Right renal pelvis (tissue), 4 donors: ENCODE data around the gene SULT1C3. TPM values are rescaled to one million over a fixed set of nuclear protein-coding genes. Genes with fewer than 3 reads are reported as not detected.

Experiments
- DNase-seq, 4 donors: peaks; one replicate each; pipeline ENCODE4 v3.0.0-alpha.2; 2013; ENCODE audit warnings: low read depth in 4 of 4, low spot score in 3 of 4, missing footprints in 1 of 4
- polyA plus RNA-seq, 4 donors: library from polyadenylated mRNA; unstranded; fragments of 120-200 nt; gene quantifications; one replicate each; pipeline ENCODE4 v1.2.1, GENCODE V29; 2013; ENCODE audit not compliant: insufficient read length in 4 of 4

The SULT1C3 gene
- polyA plus RNA-seq, 4 donors = 0.05 TPM; not detected in 3

DNA sequence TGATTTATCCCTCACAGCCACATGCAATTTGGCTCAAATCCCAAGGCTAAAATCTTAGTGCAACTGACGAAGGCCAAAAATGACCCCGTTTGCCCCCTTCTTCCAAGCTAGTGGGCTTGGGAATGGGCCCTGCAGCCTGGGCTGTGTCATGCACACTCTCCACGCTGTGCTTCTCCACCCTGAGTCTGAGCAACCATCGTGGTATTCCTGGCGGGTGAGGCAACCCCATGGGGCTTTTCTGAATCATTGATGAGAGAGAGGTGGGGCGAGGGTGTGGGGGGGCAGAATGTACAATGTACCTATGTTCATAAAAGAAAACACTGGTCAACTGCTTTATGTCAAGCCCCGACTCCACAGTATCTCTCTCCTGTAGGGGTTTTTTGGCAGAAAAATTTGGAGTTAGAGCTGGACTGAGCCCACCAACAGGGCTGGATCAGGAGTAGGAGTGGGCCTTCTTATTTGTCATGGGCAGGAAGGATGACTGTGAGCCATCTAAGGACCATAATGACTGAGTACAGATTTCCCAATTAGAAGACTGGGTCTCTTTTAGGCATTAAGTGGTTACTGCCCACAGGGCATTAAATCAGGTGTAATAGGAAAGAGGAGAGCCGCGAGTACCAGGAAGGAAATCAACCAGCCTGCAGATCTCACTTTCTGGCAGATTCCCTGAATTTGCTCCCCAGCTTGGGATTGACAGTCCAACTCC, 57.8 kb downstream of the SULT1C3 start:
- no peak for DNase-seq

- DNase-seq = no peak
These were observed 61.8 kb downstream of the SULT1C3 start for GRCh38 chr2:108301558-108301957.

GRCh38 chr2:108304975-108305374, 65.2 kb downstream of the SULT1C3 start:
- DNase-seq = no peak

GRCh38 chr2:108305901-108306300, 66.1 kb downstream of the SULT1C3 start:
- no peak for DNase-seq

- DNase-seq = no peak
These were observed 70.1 kb downstream of the SULT1C3 start for GRCh38 chr2:108309903-108310302.

Other genes with a start within 250 kb of the SULT1C3 start
- gene SULT1C2, start 48.9 kb downstream of the SULT1C3 start, polyA plus RNA-seq = 10 to 100 TPM; 44.0 to 62.5 (median 50.0) TPM
- gene SULT1C4, start 138.0 kb downstream of the SULT1C3 start, polyA plus RNA-seq = 10 to 100 TPM; 39.9 to 48.1 (median 45.3) TPM
- 10 to 100 TPM; 50.3 to 72.3 (median 58.1) TPM for gene GCC2, start 209.2 kb downstream of the SULT1C3 start, polyA plus RNA-seq